DMS 273 (cell line): ENCODE results near the gene NISCH.

Source experiments
- DNase-seq: peaks from one replicate; lab custom pipeline; 2025; ENCODE audit not compliant: unreplicated experiment; lab: John Stamatoyannopoulos, UW

Gene NISCH

DNA sequence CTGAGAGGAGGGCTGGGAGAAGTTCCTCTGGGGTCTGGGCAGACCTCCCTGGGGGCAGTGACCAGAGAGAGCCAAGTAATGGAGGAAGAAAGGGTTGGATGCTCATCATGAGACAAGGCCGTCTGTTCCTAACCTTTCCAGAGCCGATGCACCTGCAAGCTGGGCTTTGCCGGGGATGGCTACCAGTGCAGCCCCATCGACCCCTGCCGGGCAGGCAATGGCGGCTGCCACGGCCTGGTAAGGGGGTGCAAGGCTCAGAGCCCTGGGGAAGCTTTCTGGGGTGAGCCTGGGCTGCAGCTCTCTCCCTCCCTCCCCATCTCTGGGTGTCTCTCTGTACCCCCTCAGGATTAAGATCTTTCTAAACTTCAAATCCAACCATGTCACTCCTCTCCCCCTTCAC is 56.1 kb downstream of the NISCH start:
- no peak for DNase-seq

DNA sequence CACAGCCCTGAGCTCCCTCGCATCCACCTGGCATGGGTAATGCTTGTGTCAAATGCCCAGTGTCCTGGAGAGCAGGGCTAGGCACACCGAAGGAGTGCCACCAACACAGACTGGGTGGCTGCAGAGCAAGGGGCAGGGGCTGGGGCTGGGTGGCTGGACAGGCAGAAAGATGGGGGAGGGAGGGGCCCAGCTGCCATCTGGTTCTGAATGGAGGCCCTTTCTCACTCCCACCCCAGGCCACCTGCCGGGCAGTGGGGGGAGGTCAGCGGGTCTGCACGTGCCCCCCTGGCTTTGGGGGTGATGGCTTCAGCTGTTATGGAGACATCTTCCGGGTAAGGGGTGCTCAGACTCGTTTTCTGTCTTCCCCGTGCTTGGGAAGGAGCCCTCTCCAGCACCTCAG is 56.7 kb downstream of the NISCH start:
- DNase-seq: no peak

DNA sequence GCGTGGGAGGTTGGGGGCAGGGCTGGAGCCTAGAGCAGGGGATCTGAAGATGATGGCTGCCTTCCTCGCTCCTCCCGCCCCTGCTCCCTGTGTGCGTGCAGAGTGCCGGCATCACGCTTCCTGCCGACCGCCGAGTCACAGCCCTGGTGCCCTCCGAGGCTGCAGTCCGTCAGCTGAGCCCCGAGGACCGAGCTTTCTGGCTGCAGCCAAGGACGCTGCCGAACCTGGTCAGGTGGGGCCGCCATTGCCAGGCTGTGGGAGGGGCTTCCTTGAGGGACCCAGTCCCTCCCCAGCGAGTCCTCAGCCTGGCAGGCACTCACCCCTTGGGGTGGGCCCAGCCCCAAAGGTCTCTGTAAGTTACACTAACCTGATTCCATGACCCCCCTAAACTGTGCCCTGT is 57.3 kb downstream of the NISCH start:
- no peak for DNase-seq

DNA sequence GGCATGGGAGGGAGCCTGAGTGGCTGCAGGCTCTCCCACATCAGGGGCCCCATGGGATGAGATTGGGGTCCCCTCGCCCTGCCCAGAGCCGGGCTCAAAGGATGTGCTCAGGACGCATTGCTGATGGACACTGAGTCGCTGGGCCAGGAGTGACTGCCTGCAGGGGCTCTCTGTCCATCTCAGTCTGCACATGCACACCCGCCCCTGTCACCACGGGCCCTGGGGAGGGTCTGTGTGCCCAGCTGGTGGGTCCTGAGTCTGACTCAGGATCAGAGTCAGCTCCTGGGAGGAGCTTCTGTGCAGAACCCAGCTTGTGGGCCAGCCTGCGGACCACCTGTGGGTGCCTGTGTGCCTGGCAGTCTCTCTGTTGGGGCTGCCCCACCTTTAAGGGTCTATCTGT is 57.9 kb downstream of the NISCH start:
- DNase-seq: no peak

DNA sequence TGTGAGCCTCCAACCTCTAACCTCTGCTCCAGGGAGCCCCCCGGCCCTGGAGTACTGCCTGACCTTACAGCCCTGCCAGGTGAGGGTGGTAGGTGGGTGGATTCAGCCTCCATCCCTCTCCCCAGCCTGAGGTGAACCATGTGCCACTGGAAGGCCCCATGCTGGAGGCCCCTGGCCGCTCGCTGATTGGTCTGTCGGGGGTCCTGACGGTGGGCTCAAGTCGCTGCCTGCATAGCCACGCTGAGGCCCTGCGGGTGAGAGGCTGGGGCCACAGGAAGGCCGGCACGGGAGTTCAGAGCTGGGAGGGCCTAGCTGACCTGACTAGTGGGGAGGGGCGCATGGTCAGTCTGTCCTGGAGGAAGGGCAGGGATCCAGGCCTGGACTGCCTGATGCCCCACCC is 59.2 kb downstream of the NISCH start:
- DNase-seq: no peak

DNA sequence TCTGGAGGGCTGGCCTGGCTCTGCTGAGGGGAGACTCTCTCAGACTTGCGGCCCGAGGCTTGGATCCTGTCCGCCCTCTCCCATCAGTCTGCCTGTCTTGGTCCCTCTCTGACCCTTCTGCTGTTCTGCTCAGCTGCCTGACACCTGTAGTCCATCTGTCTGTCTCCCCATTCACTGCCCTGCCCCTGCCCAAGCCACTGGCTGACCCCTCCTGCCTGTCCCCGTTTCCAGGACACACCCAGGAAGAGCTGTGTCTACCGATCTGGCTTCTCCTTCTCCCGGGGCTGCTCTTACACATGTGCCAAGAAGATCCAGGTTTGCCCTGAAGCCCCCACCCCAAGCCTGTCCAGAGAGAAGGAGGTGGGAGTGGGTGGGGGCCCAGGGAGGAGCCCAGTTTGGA is 59.8 kb downstream of the NISCH start:
- no peak for DNase-seq

DNA sequence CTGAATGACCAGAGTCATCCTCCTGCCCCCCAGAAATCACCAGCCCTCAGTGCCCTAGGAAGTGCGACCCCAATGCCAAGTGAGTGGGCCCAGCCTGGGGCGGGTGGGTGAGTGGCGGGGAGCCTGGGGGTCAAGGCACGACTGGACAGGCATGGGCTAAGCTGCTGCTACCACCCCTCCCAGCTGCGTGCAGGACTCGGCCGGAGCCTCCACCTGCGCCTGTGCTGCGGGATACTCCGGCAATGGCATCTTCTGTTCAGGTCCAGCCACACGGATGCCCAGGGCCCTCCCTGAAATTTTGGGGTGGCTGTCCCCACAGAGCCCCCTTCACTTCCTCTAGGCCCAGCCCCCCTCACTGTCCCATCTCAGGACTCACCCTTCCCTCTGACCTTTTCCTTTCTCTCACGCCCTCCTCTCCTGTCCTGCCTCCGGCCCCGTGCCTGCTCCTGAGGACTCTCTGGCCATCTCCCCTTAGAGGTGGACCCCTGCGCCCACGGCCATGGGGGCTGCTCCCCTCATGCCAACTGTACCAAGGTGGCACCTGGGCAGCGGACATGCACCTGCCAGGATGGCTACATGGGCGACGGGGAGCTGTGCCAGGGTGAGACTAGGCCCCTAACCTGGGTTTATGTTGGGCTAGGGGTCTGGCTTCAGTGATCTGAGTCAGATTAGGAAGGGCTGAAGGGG is 61.2 kb downstream of the NISCH start:
- no peak for DNase-seq

DNA sequence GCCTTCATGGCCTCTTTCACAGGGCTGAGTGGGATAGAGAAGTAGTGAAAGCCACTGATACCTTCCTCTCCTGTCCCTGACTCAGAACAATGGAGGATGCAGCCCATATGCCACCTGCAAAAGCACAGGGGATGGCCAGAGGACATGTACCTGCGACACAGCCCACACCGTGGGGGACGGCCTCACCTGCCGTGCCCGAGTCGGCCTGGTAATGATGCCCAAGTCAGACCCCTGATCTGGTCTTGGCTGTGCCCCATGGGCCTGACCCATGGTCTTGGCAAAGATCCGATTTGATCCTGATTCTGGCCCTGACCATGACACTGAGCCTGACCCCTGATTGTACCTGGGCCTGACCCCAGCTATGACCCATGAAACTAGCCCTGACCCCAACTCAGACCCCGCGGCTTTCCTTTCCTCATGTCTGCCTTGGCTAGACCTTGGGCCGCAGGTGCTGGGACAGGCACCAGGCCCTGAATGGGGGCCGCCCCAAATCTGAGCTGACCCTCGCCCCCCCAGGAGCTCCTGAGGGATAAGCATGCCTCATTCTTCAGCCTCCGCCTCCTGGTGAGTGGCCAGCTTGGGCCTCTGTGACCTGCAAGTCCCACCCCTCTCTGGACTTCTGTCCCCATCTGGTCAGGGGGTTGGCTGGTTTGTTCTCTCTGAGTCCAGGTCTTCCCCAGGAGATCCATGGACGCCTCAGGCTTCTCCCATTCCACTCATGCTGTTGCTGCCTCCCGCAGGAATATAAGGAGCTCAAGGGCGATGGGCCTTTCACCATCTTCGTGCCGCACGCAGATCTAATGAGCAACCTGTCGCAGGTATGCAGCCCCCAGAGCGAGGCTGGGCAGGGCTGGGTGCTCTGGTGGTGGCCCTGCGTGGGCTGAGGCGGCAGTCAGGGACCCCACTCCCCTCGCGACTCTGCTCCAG is 62.7 kb downstream of the NISCH start:
- no peak for DNase-seq

DNA sequence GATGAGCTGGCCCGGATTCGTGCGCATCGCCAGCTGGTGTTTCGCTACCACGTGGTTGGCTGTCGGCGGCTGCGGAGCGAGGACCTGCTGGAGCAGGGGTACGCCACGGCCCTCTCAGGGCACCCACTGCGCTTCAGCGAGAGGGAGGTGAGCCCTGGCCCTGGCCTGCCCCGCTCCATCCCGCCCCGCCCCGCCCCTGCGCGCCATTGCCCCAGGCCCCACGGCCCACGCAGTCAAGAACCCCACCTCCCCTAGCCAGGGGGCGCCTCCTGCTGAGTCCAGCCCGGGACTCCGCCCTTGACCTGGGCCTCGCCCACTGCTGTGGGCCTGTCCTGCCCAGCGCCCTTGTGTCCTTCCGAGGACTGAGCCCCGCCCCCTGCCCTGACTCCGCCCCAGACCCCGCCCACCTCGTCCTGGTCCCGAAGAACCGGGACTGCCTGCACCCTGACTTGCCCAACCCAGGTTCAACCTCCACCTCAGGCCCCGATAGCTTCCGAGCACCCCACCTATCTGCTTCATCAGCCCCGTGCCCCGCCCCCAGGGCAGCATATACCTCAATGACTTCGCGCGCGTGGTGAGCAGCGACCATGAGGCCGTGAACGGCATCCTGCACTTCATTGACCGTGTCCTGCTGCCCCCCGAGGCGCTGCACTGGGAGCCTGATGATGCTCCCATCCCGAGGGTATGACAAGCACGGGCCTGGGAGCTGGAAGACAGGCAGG is 63.5 kb downstream of the NISCH start:
- DNase-seq: no peak

DNA sequence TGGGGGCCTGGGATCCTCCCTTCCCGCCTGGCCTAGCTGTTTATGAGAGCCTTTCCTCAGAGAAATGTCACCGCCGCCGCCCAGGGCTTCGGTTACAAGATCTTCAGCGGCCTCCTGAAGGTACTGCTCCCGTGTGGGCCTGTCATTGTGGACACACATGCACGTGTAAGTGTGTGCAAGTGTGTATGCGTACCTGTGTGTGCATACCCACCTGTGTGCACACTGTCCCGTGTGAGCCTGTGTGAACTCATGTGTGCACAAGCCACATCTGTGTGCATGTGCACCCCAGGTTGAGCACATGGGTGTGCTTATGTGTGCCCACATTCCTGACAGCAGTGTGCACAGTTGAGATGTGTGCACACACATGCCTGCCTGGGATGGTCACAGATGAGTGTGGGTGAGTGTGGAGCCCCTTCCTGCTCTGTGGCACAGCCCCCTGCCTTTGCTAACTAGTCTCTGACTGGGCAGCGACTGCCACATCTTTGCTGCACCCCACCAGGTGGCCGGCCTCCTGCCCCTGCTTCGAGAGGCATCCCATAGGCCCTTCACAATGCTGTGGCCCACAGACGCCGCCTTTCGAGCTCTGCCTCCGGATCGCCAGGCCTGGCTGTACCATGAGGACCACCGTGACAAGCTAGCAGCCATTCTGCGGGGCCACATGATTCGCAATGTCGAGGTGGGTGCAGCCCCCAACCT is 64.2 kb downstream of the NISCH start:
- no peak for DNase-seq

DNA sequence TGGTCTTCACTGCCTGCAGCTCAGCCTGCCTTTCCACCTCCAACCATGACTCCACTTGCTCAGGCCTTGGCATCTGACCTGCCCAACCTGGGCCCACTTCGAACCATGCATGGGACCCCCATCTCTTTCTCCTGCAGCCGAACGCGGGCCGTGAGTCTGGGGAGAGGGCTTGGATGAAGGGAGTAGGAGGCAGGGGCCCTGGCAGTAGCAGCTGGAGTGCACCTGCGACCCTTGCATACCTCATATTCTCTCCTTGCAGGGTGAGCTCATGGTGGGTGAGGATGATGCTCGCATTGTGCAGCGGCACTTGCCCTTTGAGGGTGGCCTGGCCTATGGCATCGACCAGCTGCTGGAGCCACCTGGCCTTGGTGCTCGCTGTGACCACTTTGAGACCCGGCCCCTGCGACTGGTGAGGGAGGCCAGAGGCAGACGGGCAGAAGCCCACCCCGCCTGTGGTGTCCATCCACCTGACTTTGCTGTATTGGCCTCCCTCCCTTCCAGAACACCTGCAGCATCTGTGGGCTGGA is 64.8 kb downstream of the NISCH start:
- no peak for DNase-seq

DNA sequence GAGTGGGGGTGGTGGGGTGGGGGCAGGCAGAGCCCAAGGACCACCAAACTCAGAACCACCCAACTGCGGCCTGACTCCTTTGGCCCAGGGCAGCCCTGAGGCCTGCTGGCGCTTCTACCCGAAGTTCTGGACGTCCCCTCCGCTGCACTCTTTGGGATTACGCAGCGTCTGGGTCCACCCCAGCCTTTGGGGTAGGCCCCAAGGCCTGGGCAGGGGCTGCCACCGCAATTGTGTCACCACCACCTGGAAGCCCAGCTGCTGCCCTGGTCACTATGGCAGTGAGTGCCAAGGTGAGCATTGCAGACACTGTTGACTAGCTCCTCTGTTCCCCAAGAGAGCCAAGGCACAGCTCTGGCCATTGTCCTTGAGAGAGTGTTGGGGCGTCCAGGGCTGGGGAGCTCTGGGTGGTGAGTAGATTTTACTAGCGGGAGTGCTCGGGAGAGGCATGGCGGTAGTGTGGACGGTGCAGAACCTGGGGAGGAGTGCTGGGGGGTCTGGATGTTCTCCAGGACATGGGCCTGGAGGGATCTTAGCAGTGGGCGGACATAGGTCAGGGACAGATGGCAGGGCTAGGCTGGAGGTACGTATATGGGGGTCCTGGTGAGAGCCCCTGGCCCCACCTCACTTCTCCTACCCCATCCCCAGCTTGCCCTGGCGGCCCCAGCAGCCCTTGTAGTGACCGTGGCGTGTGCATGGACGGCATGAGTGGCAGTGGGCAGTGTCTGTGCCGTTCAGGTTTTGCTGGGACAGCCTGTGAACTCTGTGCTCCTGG is 65.5 kb downstream of the NISCH start:
- DNase-seq: no peak

DNA sequence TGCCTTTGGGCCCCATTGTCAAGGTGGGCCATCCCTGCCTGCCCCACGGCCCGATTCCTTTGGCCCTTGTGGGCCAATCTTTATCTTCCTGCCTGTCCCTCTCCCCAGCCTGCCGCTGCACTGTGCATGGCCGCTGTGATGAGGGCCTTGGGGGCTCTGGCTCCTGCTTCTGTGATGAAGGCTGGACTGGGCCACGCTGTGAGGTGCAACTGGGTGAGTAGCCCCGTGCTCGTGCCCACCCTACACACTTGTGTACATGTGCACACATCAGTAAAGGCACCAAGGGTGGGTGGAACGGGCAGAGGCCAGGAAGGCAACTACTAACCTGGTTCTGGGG is 66.1 kb downstream of the NISCH start:
- DNase-seq: no peak

DNA sequence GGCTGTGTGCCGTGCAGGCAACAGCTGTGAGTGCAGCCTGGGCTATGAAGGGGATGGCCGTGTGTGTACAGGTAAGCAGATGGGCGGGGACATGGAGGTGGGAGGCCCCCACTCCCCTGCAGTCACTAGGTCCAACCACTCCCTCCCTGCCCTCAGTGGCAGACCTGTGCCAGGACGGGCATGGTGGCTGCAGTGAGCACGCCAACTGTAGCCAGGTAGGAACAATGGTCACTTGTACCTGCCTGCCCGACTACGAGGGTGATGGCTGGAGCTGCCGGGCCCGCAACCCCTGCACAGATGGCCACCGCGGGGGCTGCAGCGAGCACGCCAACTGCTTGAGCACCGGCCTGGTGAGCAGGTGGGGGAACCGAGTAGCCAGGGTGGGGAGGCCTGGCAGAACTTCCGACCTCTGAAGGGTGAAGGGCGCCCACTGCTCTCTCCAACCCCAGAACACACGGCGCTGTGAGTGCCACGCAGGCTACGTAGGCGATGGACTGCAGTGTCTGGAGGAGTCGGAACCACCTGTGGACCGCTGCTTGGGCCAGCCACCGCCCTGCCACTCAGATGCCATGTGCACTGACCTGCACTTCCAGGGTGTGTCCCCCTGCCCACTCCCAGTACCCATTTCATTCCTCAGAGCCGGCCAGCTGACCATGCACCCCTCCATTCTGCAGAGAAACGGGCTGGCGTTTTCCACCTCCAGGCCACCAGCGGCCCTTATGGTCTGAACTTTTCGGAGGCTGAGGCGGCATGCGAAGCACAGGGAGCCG is 66.7 kb downstream of the NISCH start:
- DNase-seq: no peak

DNA sequence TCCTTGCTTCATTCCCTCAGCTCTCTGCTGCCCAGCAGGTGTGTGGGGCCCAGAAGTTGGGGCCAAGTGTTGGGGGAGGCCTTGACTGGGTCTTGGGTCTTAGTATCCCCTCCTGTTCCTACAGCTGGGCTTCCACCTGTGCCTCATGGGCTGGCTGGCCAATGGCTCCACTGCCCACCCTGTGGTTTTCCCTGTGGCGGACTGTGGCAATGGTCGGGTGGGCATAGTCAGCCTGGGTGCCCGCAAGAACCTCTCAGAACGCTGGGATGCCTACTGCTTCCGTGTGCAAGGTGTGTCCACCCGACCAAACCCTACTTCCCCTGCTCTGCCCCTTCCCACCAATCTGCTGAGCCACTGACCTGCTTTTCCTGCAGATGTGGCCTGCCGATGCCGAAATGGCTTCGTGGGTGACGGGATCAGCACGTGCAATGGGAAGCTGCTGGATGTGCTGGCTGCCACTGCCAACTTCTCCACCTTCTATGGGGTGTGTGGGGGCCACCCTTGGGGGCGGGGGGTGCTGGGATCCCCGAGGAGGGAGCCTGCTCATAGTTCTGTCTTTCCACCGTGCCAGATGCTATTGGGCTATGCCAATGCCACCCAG is 67.3 kb downstream of the NISCH start:
- no peak for DNase-seq

DNA sequence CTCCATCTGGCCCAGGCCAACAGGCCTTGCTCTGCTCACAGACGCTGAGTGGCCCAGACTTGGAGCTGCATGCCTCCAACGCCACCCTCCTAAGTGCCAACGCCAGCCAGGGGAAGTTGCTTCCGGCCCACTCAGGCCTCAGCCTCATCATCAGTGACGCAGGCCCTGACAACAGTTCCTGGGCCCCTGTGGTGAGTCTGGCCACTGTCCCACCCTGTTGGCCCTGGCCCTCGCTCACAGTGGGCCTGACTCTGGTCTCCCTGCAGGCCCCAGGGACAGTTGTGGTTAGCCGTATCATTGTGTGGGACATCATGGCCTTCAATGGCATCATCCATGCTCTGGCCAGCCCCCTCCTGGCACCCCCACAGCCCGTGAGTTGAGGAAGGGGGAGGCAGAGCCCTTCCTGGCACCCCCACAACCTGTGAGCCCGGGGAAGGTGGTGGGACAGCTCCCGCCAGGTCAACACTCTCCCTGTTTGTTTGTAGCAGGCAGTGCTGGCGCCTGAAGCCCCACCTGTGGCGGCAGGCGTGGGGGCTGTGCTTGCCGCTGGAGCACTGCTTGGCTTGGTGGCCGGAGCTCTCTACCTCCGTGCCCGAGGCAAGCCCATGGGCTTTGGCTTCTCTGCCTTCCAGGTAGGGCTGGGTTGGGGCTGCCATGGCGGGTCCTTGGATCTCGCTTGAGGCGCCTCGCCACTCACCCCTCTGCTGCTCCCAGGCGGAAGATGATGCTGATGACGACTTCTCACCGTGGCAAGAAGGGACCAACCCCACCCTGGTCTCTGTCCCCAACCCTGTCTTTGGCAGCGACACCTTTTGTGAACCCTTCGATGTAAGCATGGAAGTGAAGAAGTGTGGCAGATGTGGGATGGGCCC is 68.2 kb downstream of the NISCH start:
- DNase-seq: no peak

DNA sequence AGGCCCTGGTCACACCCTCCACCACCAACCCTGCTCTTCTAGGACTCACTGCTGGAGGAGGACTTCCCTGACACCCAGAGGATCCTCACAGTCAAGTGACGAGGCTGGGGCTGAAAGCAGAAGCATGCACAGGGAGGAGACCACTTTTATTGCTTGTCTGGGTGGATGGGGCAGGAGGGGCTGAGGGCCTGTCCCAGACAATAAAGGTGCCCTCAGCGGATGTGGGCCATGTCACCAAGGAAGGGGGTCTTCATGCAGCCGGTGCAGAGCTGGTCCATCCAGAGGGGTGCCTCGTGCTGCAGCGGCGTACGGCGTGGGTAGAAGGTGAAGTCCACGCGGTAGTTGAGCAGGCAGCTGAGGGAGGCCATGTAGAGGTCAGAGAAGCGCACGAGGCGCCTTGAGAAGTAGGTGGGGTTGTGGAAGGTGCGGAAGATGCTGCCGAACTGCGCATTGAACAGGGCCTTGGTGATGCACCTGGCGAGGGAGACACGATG is 68.9 kb downstream of the NISCH start:
- DNase-seq: no peak
